ENCODE results near the gene RNF144B. TPM values are rescaled to one million over a fixed set of nuclear protein-coding genes. Genes with fewer than 3 reads are reported as not detected.

Gene RNF144B
- total RNA-seq, 4 donors from 2014 or later: 30.6 to 57.4 (median 44.9) TPM

DNA sequence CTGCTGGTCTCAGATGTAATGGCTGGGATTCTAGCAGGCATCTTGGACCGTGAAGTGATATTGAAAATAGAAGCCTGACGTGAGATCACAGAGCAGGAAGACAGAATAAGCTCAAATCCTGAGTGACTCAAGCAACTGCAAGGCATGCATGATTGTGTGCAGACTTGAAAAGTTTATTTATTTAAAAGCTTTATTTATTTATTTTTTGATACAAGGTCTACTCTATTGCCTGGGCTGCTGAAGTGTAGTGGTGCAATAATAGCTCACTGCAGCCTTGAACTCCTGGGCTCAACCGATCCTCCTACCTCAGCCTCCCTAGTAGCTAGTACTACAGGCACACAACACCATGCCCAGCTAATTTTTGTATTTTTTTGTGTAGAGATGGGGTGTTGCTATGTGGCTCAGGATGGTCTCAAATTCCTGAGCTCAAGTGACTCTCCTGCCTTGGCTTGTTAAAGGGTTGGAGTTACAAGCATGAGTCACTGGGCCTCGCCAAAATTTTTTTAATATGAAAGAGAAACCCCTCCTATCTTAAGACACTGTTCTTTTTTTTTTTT lies 40.1 kb upstream of the RNF144B start:
- DNase-seq (ENCODE audit: low spot score in 2 of 2): no peak
- intact Hi-C loops (cut with DNase I; ENCODE audit: low total_unique reads): no loop called here
- TF ChIP-seq, protein P1, sequence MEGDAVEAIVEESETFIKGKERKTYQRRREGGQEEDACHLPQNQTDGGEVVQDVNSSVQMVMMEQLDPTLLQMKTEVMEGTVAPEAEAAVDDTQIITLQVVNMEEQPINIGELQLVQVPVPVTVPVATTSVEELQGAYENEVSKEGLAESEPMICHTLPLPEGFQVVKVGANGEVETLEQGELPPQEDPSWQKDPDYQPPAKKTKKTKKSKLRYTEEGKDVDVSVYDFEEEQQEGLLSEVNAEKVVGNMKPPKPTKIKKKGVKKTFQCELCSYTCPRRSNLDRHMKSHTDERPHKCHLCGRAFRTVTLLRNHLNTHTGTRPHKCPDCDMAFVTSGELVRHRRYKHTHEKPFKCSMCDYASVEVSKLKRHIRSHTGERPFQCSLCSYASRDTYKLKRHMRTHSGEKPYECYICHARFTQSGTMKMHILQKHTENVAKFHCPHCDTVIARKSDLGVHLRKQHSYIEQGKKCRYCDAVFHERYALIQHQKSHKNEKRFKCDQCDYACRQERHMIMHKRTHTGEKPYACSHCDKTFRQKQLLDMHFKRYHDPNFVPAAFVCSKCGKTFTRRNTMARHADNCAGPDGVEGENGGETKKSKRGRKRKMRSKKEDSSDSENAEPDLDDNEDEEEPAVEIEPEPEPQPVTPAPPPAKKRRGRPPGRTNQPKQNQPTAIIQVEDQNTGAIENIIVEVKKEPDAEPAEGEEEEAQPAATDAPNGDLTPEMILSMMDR (IDR thresholded peaks at IDR 0.05): no peak
- TF ChIP-seq POLR2A (IDR thresholded peaks at IDR 0.05): no peak
- H3K4me3 ChIP-seq (ENCODE audit: low read depth, poor library complexity, severe bottlenecking): no peak overlapping the region
- WGBS, 2 donors: 60 to 72% methylated on average over 4 of the region's 4 CpGs

DNA sequence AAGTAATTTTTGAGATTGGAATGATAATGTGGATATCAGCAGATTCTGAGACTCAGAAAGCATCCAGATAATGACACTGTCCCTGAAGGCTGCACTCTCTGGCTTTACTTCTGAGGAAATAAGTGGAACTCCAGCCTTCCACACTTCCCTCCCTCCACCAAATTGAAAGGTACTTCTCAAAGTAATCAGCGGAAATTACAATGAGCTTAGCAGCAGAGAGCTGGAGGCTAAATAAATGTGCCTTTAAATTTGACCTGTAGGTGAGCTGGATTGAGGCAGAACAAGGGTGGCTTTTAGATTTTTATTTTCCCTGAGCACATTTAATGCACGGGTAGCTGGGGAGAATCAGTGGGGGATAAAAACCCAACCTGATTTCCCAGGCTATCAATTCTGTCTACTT lies 39.3 kb upstream of the RNF144B start:
- TF ChIP-seq, protein P1 (IDR thresholded peaks at IDR 0.05): no peak
- no peak for TF ChIP-seq POLR2A (IDR thresholded peaks at IDR 0.05)
- intact Hi-C loops (cut with DNase I; ENCODE audit: low total_unique reads): no loop called here
- H3K4me3 ChIP-seq (ENCODE audit: low read depth, poor library complexity, severe bottlenecking): no peak overlapping the region
- WGBS, 2 donors: 56 to 65% methylated on average over 2 of the region's 2 CpGs
- DNase-seq (ENCODE audit: low spot score in 2 of 2): no peak

DNA sequence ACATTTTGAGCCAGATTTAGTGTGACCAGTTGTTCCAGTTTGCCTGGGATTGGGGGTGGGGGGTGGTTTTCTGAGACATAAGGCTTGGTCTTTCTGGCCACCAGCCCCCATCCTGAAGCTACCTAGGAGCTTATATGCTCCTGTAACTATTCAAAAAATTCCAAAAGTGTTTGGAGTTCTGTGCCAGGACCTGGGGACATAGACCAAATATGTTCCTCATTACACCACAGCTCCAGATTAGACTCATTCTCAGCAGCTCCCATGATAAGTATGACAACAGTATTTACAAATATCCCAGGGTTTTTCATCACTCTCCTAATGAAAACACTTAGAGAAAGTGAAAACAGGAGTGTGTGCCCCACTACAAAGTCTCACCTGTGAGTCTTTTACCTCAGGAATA lies 37.8 kb upstream of the RNF144B start:
- intact Hi-C loops (cut with DNase I; ENCODE audit: low total_unique reads): no loop called here

DNA sequence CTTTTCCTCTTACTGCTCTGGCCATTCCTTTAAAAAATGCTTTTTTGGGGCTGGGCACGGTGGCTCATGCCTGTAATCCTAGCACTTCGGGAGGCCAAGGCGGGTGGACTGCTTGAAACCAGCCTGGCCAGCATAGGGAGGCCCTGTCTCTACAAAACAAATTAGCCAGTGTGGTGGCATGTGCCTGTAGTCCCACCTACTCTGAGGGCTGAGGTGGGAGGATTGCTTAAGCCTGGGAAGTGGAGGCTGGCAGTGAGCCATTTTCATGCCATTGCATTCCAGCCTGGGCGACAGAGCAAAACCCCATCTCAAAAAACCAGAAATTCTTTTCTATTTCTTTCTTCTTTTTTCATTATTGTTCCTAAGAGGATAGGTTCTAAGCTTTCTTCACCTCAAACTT lies 36.9 kb upstream of the RNF144B start:
- intact Hi-C loops (cut with DNase I; ENCODE audit: low total_unique reads): no loop called here
- no peak for DNase-seq (ENCODE audit: low spot score in 2 of 2)
- no peak overlapping the region for H3K4me3 ChIP-seq (ENCODE audit: low read depth, poor library complexity, severe bottlenecking)
- no peak for TF ChIP-seq POLR2A (IDR thresholded peaks at IDR 0.05)
- TF ChIP-seq, protein P1 (IDR thresholded peaks at IDR 0.05): no peak
- WGBS, 2 donors: 74 to 90% methylated on average over 4 of the region's 4 CpGs

More for the DNA sequence above, 37.8 kb upstream of the RNF144B start:
- DNase-seq (ENCODE audit: low spot score in 2 of 2): no peak
- no peak for TF ChIP-seq POLR2A (IDR thresholded peaks at IDR 0.05)
- TF ChIP-seq, protein P1 (IDR thresholded peaks at IDR 0.05): no peak
- no peak overlapping the region for H3K4me3 ChIP-seq (ENCODE audit: low read depth, poor library complexity, severe bottlenecking)

DNA sequence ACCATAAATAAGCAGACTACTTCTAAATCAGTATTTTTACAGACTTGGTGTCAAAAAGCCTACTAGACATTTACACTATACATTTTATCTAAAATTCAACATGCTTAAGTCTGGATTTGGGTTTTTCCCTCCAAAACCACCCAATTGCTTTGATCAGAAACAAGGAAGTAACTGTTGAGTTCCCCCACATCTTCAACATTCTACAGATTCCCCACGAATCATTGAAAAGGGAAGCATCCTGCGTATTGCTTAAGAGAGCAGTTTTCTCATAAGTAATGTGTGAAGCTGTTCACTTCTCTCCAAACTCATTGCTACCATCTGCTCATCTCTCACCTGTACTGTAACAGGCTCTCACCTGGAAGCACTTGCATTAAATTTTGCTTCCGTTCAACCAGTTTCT lies 36.4 kb upstream of the RNF144B start:
- 82 to 87% methylated on average over 3 of the region's 3 CpGs for WGBS, 2 donors

More for the DNA sequence above, 36.4 kb upstream of the RNF144B start:
- intact Hi-C loops (cut with DNase I; ENCODE audit: low total_unique reads): no loop called here
- no peak overlapping the region for H3K4me3 ChIP-seq (ENCODE audit: low read depth, poor library complexity, severe bottlenecking)
- no peak for DNase-seq (ENCODE audit: low spot score in 2 of 2)
- TF ChIP-seq, protein P1 (IDR thresholded peaks at IDR 0.05): no peak
- TF ChIP-seq POLR2A (IDR thresholded peaks at IDR 0.05): no peak
